ENCODE measurements around the gene GSTM3. TPM values are rescaled to one million over a fixed set of nuclear protein-coding genes. Genes with fewer than 3 reads are reported as not detected.

The GSTM3 gene
- total RNA-seq, 2 experiments from 2014 or later, result 14.8 to 15.4 TPM

DNA sequence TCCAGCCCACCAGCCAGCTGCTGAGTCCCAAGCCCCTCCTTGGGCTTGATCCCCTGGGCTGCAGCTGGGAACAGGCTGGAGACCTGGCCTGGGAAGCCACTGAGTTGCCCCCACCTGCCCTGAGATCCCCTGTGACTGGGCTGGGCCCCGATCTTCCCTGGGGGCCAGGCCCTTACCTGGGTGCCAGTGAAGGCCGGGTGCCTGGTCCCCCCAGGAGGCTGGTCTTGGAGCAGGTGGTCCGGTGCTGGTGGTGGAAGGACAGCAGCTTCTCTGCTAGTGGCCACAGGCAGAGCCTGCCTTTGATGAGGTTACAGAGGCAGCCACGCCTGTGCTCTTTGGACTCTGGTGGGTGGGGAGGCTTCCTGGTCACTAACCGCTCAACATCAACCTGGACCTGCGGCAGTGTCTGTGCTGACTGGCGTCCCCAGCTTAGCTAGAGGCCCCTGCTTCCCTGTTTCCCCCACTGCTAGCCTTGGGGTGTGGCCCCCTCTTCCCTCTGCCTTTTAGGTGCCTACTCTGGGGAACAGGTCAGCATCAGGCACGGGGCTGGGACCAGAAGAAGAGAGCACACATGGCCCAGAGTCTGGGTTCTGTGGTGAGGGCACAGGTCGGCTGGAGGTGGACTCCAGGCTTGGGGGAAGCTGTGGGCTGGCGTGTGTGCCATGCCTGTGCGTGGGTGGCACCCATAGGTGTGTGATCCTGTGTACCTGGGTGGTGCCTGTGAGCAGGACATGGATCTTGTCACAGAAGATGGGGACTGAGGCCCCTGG is 23.0 kb upstream of the GSTM3 start, which contains the start of gene EPS8L3:
TSS of gene EPS8L3 (minus strand) at position 278 of the 770 bp plus-strand sequence. CDS start 2,174 bp downstream, outside the sequence.
- H3K4me1 Mint-ChIP-seq (ENCODE audit: low read depth), result no peaks in the 10 kb centered on the region
- no peaks in the 10 kb centered on the region for H3K27me3 ChIP-seq (ENCODE audit: control insufficient read depth in 1 of 2, insufficient read depth in 2 of 2, low read length in 2 of 2)
- H3K27ac Mint-ChIP-seq, result no peak within 1 kb of the TSS
- intact Hi-C loops (cut with DNase I, micrococcal nuclease), result no loop called here
- no peak within 1 kb of the TSS for H3K27ac ChIP-seq (ENCODE audit: low read depth in 1 of 2, low read length in 2 of 2)
- TF ChIP-seq, protein P1, sequence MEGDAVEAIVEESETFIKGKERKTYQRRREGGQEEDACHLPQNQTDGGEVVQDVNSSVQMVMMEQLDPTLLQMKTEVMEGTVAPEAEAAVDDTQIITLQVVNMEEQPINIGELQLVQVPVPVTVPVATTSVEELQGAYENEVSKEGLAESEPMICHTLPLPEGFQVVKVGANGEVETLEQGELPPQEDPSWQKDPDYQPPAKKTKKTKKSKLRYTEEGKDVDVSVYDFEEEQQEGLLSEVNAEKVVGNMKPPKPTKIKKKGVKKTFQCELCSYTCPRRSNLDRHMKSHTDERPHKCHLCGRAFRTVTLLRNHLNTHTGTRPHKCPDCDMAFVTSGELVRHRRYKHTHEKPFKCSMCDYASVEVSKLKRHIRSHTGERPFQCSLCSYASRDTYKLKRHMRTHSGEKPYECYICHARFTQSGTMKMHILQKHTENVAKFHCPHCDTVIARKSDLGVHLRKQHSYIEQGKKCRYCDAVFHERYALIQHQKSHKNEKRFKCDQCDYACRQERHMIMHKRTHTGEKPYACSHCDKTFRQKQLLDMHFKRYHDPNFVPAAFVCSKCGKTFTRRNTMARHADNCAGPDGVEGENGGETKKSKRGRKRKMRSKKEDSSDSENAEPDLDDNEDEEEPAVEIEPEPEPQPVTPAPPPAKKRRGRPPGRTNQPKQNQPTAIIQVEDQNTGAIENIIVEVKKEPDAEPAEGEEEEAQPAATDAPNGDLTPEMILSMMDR (IDR thresholded peaks at IDR 0.05), result no peak
- H3K4me3 Mint-ChIP-seq, result no peak within 1 kb of the TSS
- H3K36me3 Mint-ChIP-seq (ENCODE audit: low read depth), result no peaks in the 10 kb centered on the region
- peaks cover 3% of the 10 kb centered on the region for H3K4me1 ChIP-seq (ENCODE audit: insufficient read depth, low read length)
- no peak within 1 kb of the TSS for H3K4me3 ChIP-seq (ENCODE audit: low read length)
- no peaks in the 10 kb centered on the region for H3K9me3 Mint-ChIP-seq
- H3K36me3 ChIP-seq (ENCODE audit: insufficient read depth, low read length), result no peaks in the 10 kb centered on the region
- DNase-seq, result peak in 1 of 14 experiments; percentile 20
- ChIA-PET CTCF (no interaction called here), POLR2A (no interaction called here)
- ATAC-seq (ENCODE audit: poor library complexity), result no peak
- H3K27me3 Mint-ChIP-seq, result no peaks in the 10 kb centered on the region
- no peaks in the 10 kb centered on the region for H3K9me3 ChIP-seq (ENCODE audit: control insufficient read depth in 1 of 2, insufficient read depth in 1 of 2, low read length in 2 of 2)

DNA sequence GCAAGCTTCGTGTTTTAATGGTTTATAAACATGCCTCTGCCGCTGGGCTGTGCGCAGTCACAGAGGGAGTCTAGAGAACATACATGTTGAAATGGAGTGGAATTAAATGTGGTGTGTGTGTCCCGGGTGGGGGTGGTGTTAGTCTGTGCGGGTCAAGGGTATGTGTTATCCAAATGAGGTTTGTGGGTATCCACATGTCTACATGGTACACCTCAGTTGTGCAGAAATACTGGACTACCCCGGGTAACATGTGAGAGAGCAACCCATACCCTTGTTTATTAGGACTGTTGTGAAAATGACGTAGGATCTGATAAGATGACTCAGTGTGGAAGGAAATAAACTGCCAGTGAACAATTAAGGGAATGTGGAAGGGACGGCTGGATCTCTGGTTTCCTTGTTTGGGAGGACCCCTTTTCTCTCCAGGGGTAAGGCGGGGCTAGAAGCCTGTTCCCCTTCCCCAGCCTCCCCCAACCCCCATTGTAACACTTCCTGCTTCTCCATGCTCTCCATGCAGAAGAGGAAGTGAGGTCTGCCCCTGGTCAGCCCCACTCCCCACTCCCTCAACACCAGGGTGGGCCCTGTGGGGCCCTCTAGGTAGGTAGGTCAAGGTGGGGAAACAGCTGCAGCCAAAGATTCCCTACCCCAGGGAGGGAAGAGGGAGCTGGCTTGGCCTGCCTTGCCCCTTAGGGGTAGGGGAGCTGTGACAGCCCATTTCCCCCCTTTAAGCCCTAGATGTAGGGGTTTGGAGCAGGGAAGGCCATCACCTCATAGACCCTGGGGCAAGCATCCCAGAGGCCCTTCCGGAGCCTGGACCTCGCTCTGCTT is 22.2 kb upstream of the GSTM3 start:
- Mint-ChIP-seq H3K4me3 (no peak overlapping the region), H3K36me3 (ENCODE audit: low read depth) (no peaks in the 10 kb centered on the region), H3K4me1 (ENCODE audit: low read depth) (no peaks in the 10 kb centered on the region), H3K27ac (no peak overlapping the region), H3K27me3 (no peaks in the 10 kb centered on the region), H3K9me3 (no peaks in the 10 kb centered on the region)
- CTCF ChIA-PET, result no interaction called here
- Histone ChIP-seq H3K4me1 (ENCODE audit: insufficient read depth, low read length) (peaks cover 3% of the 10 kb centered on the region), H3K4me3 (ENCODE audit: low read length) (no peak overlapping the region), H3K36me3 (ENCODE audit: insufficient read depth, low read length) (no peaks in the 10 kb centered on the region), H3K27ac (ENCODE audit: low read depth in 1 of 2, low read length in 2 of 2) (no peak overlapping the region), H3K9me3 (ENCODE audit: control insufficient read depth in 1 of 2, insufficient read depth in 1 of 2, low read length in 2 of 2) (no peaks in the 10 kb centered on the region), H3K27me3 (ENCODE audit: control insufficient read depth in 1 of 2, insufficient read depth in 2 of 2, low read length in 2 of 2) (no peaks in the 10 kb centered on the region)
- TF ChIP-seq, protein P1 (IDR thresholded peaks at IDR 0.05), result no peak
- DNase-seq, result peak in 3 of 14 experiments; percentile 23 to 48 (median 25)
- ATAC-seq (ENCODE audit: poor library complexity), result no peak
- intact Hi-C loops (cut with DNase I, micrococcal nuclease), result no loop called here
- POLR2A ChIA-PET, result no interaction called here

- Mint-ChIP-seq H3K4me3 (no peak overlapping the region), H3K9me3 (no peaks in the 10 kb centered on the region), H3K36me3 (ENCODE audit: low read depth) (no peaks in the 10 kb centered on the region), H3K27ac (no peak overlapping the region), H3K4me1 (ENCODE audit: low read depth) (no peaks in the 10 kb centered on the region), H3K27me3 (no peaks in the 10 kb centered on the region)
- no peak overlapping the region for H3K27ac ChIP-seq (ENCODE audit: low read depth in 1 of 2, low read length in 2 of 2)
- intact Hi-C loops (cut with DNase I, micrococcal nuclease), result no loop called here
- H3K4me1 ChIP-seq (ENCODE audit: insufficient read depth, low read length), result peaks cover 3% of the 10 kb centered on the region
- no peak for DNase-seq
- no peak overlapping the region for H3K4me3 ChIP-seq (ENCODE audit: low read length)
- no peaks in the 10 kb centered on the region for H3K36me3 ChIP-seq (ENCODE audit: insufficient read depth, low read length)
- H3K27me3 ChIP-seq (ENCODE audit: control insufficient read depth in 1 of 2, insufficient read depth in 2 of 2, low read length in 2 of 2), result no peaks in the 10 kb centered on the region
- no peaks in the 10 kb centered on the region for H3K9me3 ChIP-seq (ENCODE audit: control insufficient read depth in 1 of 2, insufficient read depth in 1 of 2, low read length in 2 of 2)
- CTCF ChIA-PET, result no interaction called here
- TF ChIP-seq, protein P1 (IDR thresholded peaks at IDR 0.05), result no peak
- ATAC-seq (ENCODE audit: poor library complexity), result no peak
- POLR2A ChIA-PET, result no interaction called here
Observed at GRCh38 chr1:109762039-109762585, 21.3 kb upstream of the GSTM3 start.

Data from CD4-positive, alpha-beta T cell (primary cell).